BLaER1 (cell line): ENCODE data around the gene TCF21.

Source experiments
- H3K27ac ChIP-seq: shearing (Covaris generic); formaldehyde crosslinking; 2 replicates; pipeline ENCODE4 v1.8.1; 2022
- H3K27me3 ChIP-seq: shearing (Covaris generic); formaldehyde crosslinking; 2 replicates; pipeline ENCODE4 v1.8.1; 2022
- H3K36me3 ChIP-seq: shearing (Covaris generic); formaldehyde crosslinking; 2 replicates; pipeline ENCODE4 v1.8.1; 2022
- H3K4me1 ChIP-seq: shearing (Covaris generic); formaldehyde crosslinking; 2 replicates; pipeline ENCODE4 v1.8.1; 2022
- H3K4me2 ChIP-seq: shearing (Covaris generic); formaldehyde crosslinking; 2 replicates; pipeline ENCODE4 v1.8.1; 2022
- H3K4me3 ChIP-seq: shearing (Covaris generic); formaldehyde crosslinking; 2 replicates; pipeline ENCODE4 v1.8.1; 2022
- H3K9ac ChIP-seq: shearing (Covaris generic); formaldehyde crosslinking; 2 replicates; pipeline ENCODE4 v1.8.1; 2022
- H3K9me3 ChIP-seq: shearing (Covaris generic); formaldehyde crosslinking; 2 replicates; pipeline ENCODE4 v1.8.1; 2022
- H4K20me1 ChIP-seq: shearing (Covaris generic); formaldehyde crosslinking; 2 replicates; pipeline ENCODE4 v1.8.1; 2022
- Cebpa-rat ChIP-seq: shearing (Covaris generic); IDR thresholded peaks from 2 replicates; pipeline ENCODE4 v1.8.1; 2022

The TCF21 gene

GRCh38 chr6:133895573-133896343 lies 6.8 kb downstream of the TCF21 start:
- Histone ChIP-seq H3K9me3 (peaks cover 26% of the 10 kb centered on the region), H3K36me3 (no peaks in the 10 kb centered on the region), H3K9ac (no peak overlapping the region), H3K4me1 (no peaks in the 10 kb centered on the region), H3K27ac (no peak overlapping the region), H3K4me2 (no peak overlapping the region), H3K27me3 (peaks cover 58% of the 10 kb centered on the region), H4K20me1 (no peaks in the 10 kb centered on the region; the same call in 1 of the 2 replicates), H3K4me3 (no peak overlapping the region)
- TF ChIP-seq Cebpa-rat = no peak

DNA sequence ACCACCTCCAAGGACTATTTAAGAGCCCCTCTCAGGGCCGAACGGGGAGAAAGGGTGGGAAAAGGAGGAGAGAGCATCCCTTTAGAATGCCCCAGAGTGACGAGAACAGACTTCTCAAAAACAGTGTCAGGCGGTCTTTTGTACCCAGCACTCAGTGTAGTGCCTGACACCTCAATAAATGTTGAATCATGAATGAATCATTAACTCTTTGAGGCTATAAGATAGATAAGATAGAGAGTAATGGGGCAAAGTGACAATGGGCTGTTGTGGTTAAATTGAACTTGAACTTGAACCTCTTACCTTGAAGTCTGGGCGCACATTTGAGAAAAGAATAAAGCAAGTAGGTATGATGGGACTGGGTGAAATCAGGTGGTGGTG lies 7.4 kb downstream of the TCF21 start:
- H3K4me2 ChIP-seq = no peak overlapping the region
- no peak overlapping the region for H3K27ac ChIP-seq
- peaks cover 20% of the 10 kb centered on the region for H3K9me3 ChIP-seq
- no peak overlapping the region for H3K9ac ChIP-seq
- no peak overlapping the region for H3K4me3 ChIP-seq
- no peaks in the 10 kb centered on the region for H3K36me3 ChIP-seq
- TF ChIP-seq Cebpa-rat = no peak
- H3K4me1 ChIP-seq = no peaks in the 10 kb centered on the region
- peaks cover 52% of the 10 kb centered on the region for H3K27me3 ChIP-seq
- H4K20me1 ChIP-seq = no peaks in the 10 kb centered on the region; the same call in 1 of the 2 replicates

DNA sequence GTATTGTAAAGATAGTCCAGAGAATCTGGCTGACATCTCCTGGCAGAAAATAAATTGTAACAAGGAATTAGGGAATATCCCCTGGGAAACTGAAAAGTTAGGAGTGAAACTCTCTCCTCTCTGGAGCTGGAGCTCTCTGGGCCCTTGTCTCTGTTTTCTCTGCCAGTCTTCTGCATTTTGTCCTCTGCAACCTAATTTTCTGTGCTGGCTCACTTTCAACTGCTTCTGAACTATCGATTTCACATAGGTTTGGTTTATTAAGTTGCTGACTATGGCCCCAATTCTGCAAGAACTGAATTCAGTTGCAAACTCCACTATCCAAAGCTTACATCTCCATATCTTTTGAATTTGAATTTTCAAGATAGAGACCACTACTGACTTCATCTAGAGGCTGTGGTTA lies 9.3 kb downstream of the TCF21 start:
- Histone ChIP-seq H3K27me3 (peaks cover 33% of the 10 kb centered on the region), H3K27ac (no peak overlapping the region), H3K9me3 (peaks cover 11% of the 10 kb centered on the region), H3K4me3 (no peak overlapping the region), H3K36me3 (no peaks in the 10 kb centered on the region), H3K4me1 (no peaks in the 10 kb centered on the region), H4K20me1 (no peaks in the 10 kb centered on the region; the same call in 1 of the 2 replicates), H3K9ac (no peak overlapping the region), H3K4me2 (no peak overlapping the region)
- TF ChIP-seq Cebpa-rat = no peak

DNA sequence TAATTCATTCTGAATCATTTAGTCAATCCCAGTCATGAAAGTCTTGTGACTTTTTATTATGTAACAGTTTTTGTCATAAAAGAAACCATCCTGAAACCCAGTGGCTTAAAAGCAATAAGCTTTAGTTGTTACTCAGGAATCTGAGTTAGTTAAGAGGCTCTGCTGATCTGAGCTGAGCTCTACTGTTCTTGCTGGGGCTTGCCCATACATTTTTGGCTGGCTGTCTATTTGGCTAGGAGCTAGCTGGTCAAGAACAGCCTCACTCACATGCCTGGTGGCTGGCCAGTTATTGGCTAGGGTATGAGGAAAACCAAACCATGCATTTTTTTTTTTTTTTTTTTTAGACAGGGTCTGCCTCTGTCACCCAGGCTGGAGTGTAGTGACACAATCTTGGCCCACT lies 10.6 kb downstream of the TCF21 start:
- no peak overlapping the region for H3K9ac ChIP-seq
- H3K27ac ChIP-seq = no peak overlapping the region
- H3K4me3 ChIP-seq = no peak overlapping the region
- peaks cover 20% of the 10 kb centered on the region for H3K27me3 ChIP-seq
- TF ChIP-seq Cebpa-rat = no peak
- no peaks in the 10 kb centered on the region for H3K36me3 ChIP-seq
- H3K9me3 ChIP-seq = 0 out of 2 replicates have a peak, but pooled peaks cover 8% of the 10 kb centered on the region
- no peaks in the 10 kb centered on the region for H4K20me1 ChIP-seq
- no peaks in the 10 kb centered on the region for H3K4me1 ChIP-seq
- H3K4me2 ChIP-seq = no peak overlapping the region

DNA sequence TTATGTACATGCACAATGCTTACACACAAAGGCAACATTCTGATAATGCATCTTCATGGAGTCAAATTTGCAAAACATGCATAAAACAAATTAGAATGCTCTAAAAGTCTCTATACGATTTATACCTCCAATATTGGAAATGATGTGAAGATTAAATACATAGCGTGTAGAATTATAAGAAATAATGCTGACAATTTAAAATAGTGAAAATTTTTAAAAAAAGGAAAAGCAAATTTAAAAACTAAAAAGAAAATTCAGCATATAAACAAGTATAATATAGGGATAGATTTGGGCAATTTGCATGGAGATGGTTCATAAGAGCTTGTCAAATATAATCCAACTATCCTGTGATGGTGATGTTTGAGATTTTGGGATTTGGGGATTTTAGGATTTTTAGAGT lies 14.9 kb downstream of the TCF21 start:
- Histone ChIP-seq H3K27me3 (no peaks in the 10 kb centered on the region), H3K9me3 (no peaks in the 10 kb centered on the region), H3K4me2 (no peak overlapping the region), H3K36me3 (no peaks in the 10 kb centered on the region), H3K27ac (no peak overlapping the region), H3K4me3 (no peak overlapping the region), H3K9ac (no peak overlapping the region), H4K20me1 (no peaks in the 10 kb centered on the region), H3K4me1 (no peaks in the 10 kb centered on the region)
- no peak for TF ChIP-seq Cebpa-rat

GRCh38 chr6:133906050-133906449 lies 17.1 kb downstream of the TCF21 start:
- H3K9ac ChIP-seq = no peak overlapping the region
- no peaks in the 10 kb centered on the region for H4K20me1 ChIP-seq
- H3K9me3 ChIP-seq = no peaks in the 10 kb centered on the region
- no peak overlapping the region for H3K27ac ChIP-seq
- TF ChIP-seq Cebpa-rat = no peak
- H3K4me1 ChIP-seq = no peaks in the 10 kb centered on the region
- no peak overlapping the region for H3K4me3 ChIP-seq
- no peaks in the 10 kb centered on the region for H3K36me3 ChIP-seq
- H3K4me2 ChIP-seq = no peak overlapping the region
- H3K27me3 ChIP-seq = no peaks in the 10 kb centered on the region

DNA sequence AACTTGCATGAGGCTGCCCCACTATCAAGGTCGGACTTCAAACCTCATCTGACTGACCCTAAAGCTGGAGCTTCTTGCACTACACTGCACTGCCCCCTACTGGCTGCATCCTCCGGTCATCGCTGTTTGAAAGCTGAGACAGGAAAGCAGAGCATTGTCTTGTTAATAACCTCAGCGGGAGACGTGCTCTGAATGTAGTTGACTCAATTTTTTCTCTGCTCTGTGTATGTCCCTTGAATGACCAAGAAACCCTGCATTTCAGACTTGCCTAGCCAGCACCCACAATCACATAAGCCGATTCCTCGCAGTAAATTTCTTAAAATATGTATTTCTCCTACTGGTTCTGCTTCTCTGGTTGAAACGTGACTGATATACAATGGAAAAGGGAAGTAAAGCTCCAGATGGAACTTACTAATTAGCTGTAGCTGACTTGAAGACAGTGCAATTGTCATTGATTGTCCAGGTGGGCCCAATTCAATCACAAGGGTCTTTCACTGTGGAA lies 27.8 kb downstream of the TCF21 start:
- no peak overlapping the region for H3K9ac ChIP-seq
- no peaks in the 10 kb centered on the region for H4K20me1 ChIP-seq
- no peak overlapping the region for H3K27ac ChIP-seq
- peaks cover 6% of the 10 kb centered on the region; the same call in 1 of the 2 replicates for H3K9me3 ChIP-seq
- H3K36me3 ChIP-seq = no peaks in the 10 kb centered on the region
- no peak for TF ChIP-seq Cebpa-rat
- H3K4me3 ChIP-seq = no peak overlapping the region
- peaks cover 25% of the 10 kb centered on the region for H3K4me1 ChIP-seq
- H3K4me2 ChIP-seq = peak overlapping the region; percentile 55
- H3K27me3 ChIP-seq = no peaks in the 10 kb centered on the region

GRCh38 chr6:133917781-133918180 lies 28.9 kb downstream of the TCF21 start:
- peak overlapping the region; percentile 63 for H3K4me2 ChIP-seq
- peaks cover 25% of the 10 kb centered on the region for H3K4me1 ChIP-seq
- TF ChIP-seq Cebpa-rat = no peak
- H3K9me3 ChIP-seq = peaks cover 6% of the 10 kb centered on the region; the same call in 1 of the 2 replicates
- no peaks in the 10 kb centered on the region for H3K27me3 ChIP-seq
- H4K20me1 ChIP-seq = no peaks in the 10 kb centered on the region
- no peak overlapping the region for H3K9ac ChIP-seq
- H3K27ac ChIP-seq = no peak overlapping the region
- no peak overlapping the region for H3K4me3 ChIP-seq
- H3K36me3 ChIP-seq = no peaks in the 10 kb centered on the region

DNA sequence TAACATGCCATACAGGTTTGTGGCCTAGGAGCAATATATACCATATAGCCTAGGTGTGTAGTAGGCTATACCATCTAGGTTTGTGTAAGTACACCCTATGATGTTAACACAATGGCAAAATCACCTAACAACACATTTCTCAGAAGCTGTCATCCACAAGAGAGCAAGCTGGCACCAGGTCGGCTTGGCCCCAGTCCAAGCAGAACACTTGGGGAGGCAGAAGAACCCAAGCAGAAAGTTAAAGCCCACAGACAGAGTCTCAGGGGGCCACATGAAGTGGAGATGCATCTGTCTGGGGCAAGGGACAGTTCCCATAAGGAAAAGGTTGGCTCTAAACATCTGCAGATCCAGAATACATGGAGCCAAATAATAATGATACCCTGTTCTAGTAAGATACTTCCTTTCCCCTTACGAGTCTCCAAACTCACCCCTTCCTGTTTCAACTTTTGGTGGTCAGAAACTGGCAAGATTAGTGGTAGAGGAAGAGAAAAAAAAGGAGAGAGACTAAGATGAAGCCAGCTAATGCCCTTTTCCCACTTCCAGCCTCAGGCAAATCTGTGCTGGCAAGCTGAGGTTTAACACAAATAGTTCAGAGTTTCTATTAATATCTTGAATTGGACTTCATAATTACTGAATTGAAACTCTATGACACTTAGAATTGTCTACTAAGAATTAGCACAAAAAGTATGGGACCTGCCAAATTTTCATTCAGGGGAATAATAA lies 29.5 kb downstream of the TCF21 start:
- Histone ChIP-seq H3K9ac (no peak overlapping the region), H3K4me1 (peaks cover 25% of the 10 kb centered on the region), H3K4me2 (peak overlapping the region; percentile 63), H3K27me3 (no peaks in the 10 kb centered on the region), H3K4me3 (no peak overlapping the region), H3K9me3 (peaks cover 4% of the 10 kb centered on the region; the same call in 1 of the 2 replicates), H4K20me1 (no peaks in the 10 kb centered on the region), H3K36me3 (no peaks in the 10 kb centered on the region), H3K27ac (no peak overlapping the region)
- TF ChIP-seq Cebpa-rat = no peak

DNA sequence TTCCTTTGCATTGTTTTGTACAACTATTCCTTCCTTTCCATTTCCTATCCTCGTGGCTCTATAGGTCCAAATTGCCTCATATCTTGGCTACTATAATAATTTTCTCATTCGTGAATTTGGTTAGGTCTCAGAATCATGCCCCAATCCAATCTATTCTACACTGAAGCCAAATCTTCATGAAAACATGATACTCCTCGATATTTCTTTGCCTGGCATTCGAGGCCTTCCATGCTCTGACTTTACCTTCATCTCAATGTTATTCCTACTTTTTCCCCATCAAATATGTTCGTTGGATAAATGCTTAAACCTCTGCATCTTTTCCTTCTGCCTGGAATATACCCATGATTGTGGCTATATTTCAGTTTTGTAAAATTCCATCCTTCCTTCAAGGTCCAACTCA lies 30.4 kb downstream of the TCF21 start:
- H3K27ac ChIP-seq = no peak overlapping the region
- TF ChIP-seq Cebpa-rat = no peak
- no peaks in the 10 kb centered on the region for H4K20me1 ChIP-seq
- no peaks in the 10 kb centered on the region for H3K27me3 ChIP-seq
- peak overlapping the region; percentile 63 for H3K4me2 ChIP-seq
- no peak overlapping the region for H3K9ac ChIP-seq
- H3K4me3 ChIP-seq = no peak overlapping the region
- no peaks in the 10 kb centered on the region for H3K36me3 ChIP-seq
- H3K9me3 ChIP-seq = no peaks in the 10 kb centered on the region
- H3K4me1 ChIP-seq = peaks cover 25% of the 10 kb centered on the region
